Uterus (tissue), 4 donors: ENCODE results near the gene IFI44. TPM values are rescaled to one million over a fixed set of nuclear protein-coding genes. Genes with fewer than 3 reads are reported as not detected.

Experiments used
- DNase-seq, 2 donors: peaks; one replicate each; pipeline ENCODE4 v3.0.0-alpha.2; 2019 to 2020
- H3K27ac ChIP-seq, 2 donors: fragments of 200-600 bp; sonication (generic); 1 replicate in 1 of 2; 2 replicates in 1 of 2; pipeline ENCODE4 v1.5.1; 2016 to 2018
- H3K27me3 ChIP-seq, 2 donors: fragments of 200-600 bp; sonication (generic); one replicate each; pipeline ENCODE4 v1.5.1; 2018 to 2019; ENCODE audit warnings: control low read depth in 1 of 2
- H3K36me3 ChIP-seq, 2 donors: fragments of 200-600 bp; sonication (generic); one replicate each; pipeline ENCODE4 v1.5.1; 2019; ENCODE audit warnings: control low read depth in 1 of 2
- H3K4me1 ChIP-seq, 2 donors: fragments of 200-600 bp; sonication (generic); one replicate each; pipeline ENCODE4 v1.5.1; 2018 to 2019; ENCODE audit warnings: control low read depth in 1 of 2
- H3K4me3 ChIP-seq, 2 donors: fragments of 200-600 bp; sonication (generic); 1 replicate in 1 of 2; 2 replicates in 1 of 2; pipeline ENCODE4 v1.5.1; 2018 to 2019; ENCODE audit warnings: mild to moderate bottlenecking in 1 of 2
- H3K9me3 ChIP-seq, 2 donors: fragments of 200-600 bp; sonication (generic); one replicate each; pipeline ENCODE4 v1.5.1; 2019; ENCODE audit warnings: control low read depth in 1 of 2
- CTCF ChIP-seq, 4 experiments: fragments of 200-600 bp in 2 of 4; fragments of 450-650 bp in 2 of 4; sonication (generic) in 2 of 4; IDR thresholded peaks; one replicate each; pipeline ENCODE4 v1.5.1; 2016 to 2019; ENCODE audit warnings: antibody characterized with exemption in 4 of 4, mild to moderate bottlenecking in 2 of 4, moderate library complexity in 1 of 4
- POLR2A ChIP-seq, 2 donors: fragments of 450-650 bp; IDR thresholded peaks; one replicate each; pipeline ENCODE4 v1.6.1; 2016; ENCODE audit warnings: antibody characterized with exemption in 2 of 2, mild to moderate bottlenecking in 1 of 2, moderate library complexity in 1 of 2
- intact Hi-C: fragments of 100-400 bp; cut with DNase I; formaldehyde crosslinking; loops from one replicate; pipeline ENCODE4 v1.15.1; 2023; ENCODE audit warnings: low total_unique reads
- total RNA-seq, 4 donors: library from RNA; depleted of rRNA in 3 of 4; stranded (reverse); fragments of >200 nt in 3 of 4; gene quantifications; one replicate each; pipeline versions ENCODE4 v1.1.0 to v1.2.4, GENCODE V29; 2014 to 2023
- donor health status: DM: yes; HTN: yes; CAD: no.

IFI44 gene
- total RNA-seq, 4 donors from 2014 or later, result 10.6 to 77.1 (median 47.7) TPM

GRCh38 chr1:78619803-78620579, 29.6 kb upstream of the IFI44 start, which contains the start of gene IFI44L:
Gene IFI44L (plus strand): TSS chr1:78620448. CDS start chr1:78627916, 7,468 bp downstream.
- peak; percentile 38 to 59 for DNase-seq
- TF ChIP-seq CTCF (IDR thresholded peaks at IDR 0.05) (peak in 1 of 4 experiments; percentile 10), POLR2A (IDR thresholded peaks at IDR 0.05) (no peak)
- Histone ChIP-seq H3K36me3 (no peaks in the 10 kb centered on the region), H3K27ac (peak within 1 kb of the TSS; percentile 70 to 90), H3K4me1 (peaks cover 0 to 5% of the 10 kb centered on the region in 2 donors), H3K9me3 (no peaks in the 10 kb centered on the region), H3K4me3 (peak within 1 kb of the TSS; percentile 21 to 24), H3K27me3 (no peaks in the 10 kb centered on the region)
- intact Hi-C loops, result loop anchor here (10.0 kb wide), 1 partner anchor 55 kb away; no protein-coding TSS in a partner anchor

- TF ChIP-seq POLR2A (IDR thresholded peaks at IDR 0.05), result no peak
- no peak for TF ChIP-seq CTCF (IDR thresholded peaks at IDR 0.05)
- no peak for DNase-seq
- H3K27ac ChIP-seq, result peak overlapping the region; percentile 70 to 90
- intact Hi-C loops, result no loop called here
- peaks cover 0 to 5% of the 10 kb centered on the region in 2 donors for H3K4me1 ChIP-seq
- no peaks in the 10 kb centered on the region for H3K27me3 ChIP-seq
- H3K4me3 ChIP-seq, result peak overlapping the region; percentile 21 to 24
- no peaks in the 10 kb centered on the region for H3K9me3 ChIP-seq
- H3K36me3 ChIP-seq, result no peaks in the 10 kb centered on the region
Observed at GRCh38 chr1:78620666-78621065, 29.0 kb upstream of the IFI44 start.

- H3K27ac ChIP-seq, result peak overlapping the region; percentile 6 to 90
- no peaks in the 10 kb centered on the region for H3K36me3 ChIP-seq
- no peak overlapping the region for H3K4me3 ChIP-seq
- DNase-seq, result no peak
- no peaks in the 10 kb centered on the region for H3K9me3 ChIP-seq
- TF ChIP-seq POLR2A (IDR thresholded peaks at IDR 0.05) (no peak), CTCF (IDR thresholded peaks at IDR 0.05) (no peak)
- peaks cover 0 to 4% of the 10 kb centered on the region in 2 donors for H3K4me1 ChIP-seq
- no peaks in the 10 kb centered on the region for H3K27me3 ChIP-seq
- intact Hi-C loops, result no loop called here
Observed at GRCh38 chr1:78622548-78622947, 27.1 kb upstream of the IFI44 start.

GRCh38 chr1:78624035-78624434, 25.6 kb upstream of the IFI44 start:
- H3K27me3 ChIP-seq, result no peaks in the 10 kb centered on the region
- no peak overlapping the region for H3K4me3 ChIP-seq
- no peak for DNase-seq
- no peaks in the 10 kb centered on the region for H3K36me3 ChIP-seq
- no peak for TF ChIP-seq CTCF (IDR thresholded peaks at IDR 0.05)
- peak overlapping the region in 1 of 2 donors; percentile 90 for H3K27ac ChIP-seq
- intact Hi-C loops, result no loop called here
- H3K4me1 ChIP-seq, result no peaks in the 10 kb centered on the region
- no peaks in the 10 kb centered on the region for H3K9me3 ChIP-seq

GRCh38 chr1:78627321-78627720, 22.3 kb upstream of the IFI44 start:
- Histone ChIP-seq H3K4me1 (no peaks in the 10 kb centered on the region), H3K27me3 (no peaks in the 10 kb centered on the region), H3K9me3 (no peaks in the 10 kb centered on the region), H3K36me3 (no peaks in the 10 kb centered on the region), H3K27ac (no peak overlapping the region), H3K4me3 (no peak overlapping the region)
- TF ChIP-seq CTCF (IDR thresholded peaks at IDR 0.05) (no peak), POLR2A (IDR thresholded peaks at IDR 0.05) (no peak)
- no peak for DNase-seq
- intact Hi-C loops, result no loop called here
